Heart left ventricle (tissue), 11 donors: Measurements from ENCODE around the gene PRKAB2. TPM values are rescaled to one million over a fixed set of nuclear protein-coding genes. Genes with fewer than 3 reads are reported as not detected.

Source experiments
- polyA plus RNA-seq, 2 donors: library from polyadenylated mRNA; stranded (reverse); fragments of 200-250 nt; gene quantifications; one replicate each; pipeline ENCODE4 v1.2.3, GENCODE V29; 2013
- total RNA-seq, 9 donors: library from RNA; depleted of rRNA in 2 of 9; stranded (reverse); fragments of >200 nt in 2 of 9; fragmentation: NEBNext Ultra II Directional in 3 of 9; extraction: Animal tissue kit (Norgen Biotek cat#: 25700) in 3 of 9; gene quantifications; one replicate each; pipeline versions ENCODE4 v1.1.0 to v1.2.4, GENCODE V29; 2016 to 2023
- donor health status: ischemic (EF 13 %, LVEDD 7.1; RV severe dilation, severe dysfunction).
- donor health status: healthy with polysubstance abuse.
- donor health status: DM: no; HTN: yes; CAD: no.
- donor health status: DM: no; HTN: no; CAD: no.
- donor health status: ischemic (EF 25% LVEDD 5.7; RV mildly dilated, moderate dysfunction).
- donor health status: healthy.
- donor health status: DM: yes; HTN: yes; CAD: no.
- donor health status: PGD.
- donor health status: nonischemic (EF 23%, LVEDD 6.1; RV moderate dilation, normal function).

The PRKAB2 gene
- total and polyA plus RNA-seq, 11 donors: 6.7 to 43.2 (median 27.5) TPM

Other genes with a start within 250 kb of the PRKAB2 start
- gene NBPF12, start 234.1 kb downstream of the PRKAB2 start, total RNA-seq: 1 to 10 TPM; 2.2 to 6.6 (median 3.7) TPM
- gene NBPF12, start 234.1 kb downstream of the PRKAB2 start, polyA plus RNA-seq: 1 to 10 TPM; 2.4 to 2.9 TPM
- 10 to 100 TPM in 1 of 9 donors, 1 to 10 TPM in 4, under 1 TPM in 4; 0.74 to 17.0 (median 1.2) TPM for gene FMO5, start 52.9 kb upstream of the PRKAB2 start, total RNA-seq
- 1 to 10 TPM in 1 of 2 donors, under 1 TPM in 1; 0.71 to 1.3 TPM for gene FMO5, start 52.9 kb upstream of the PRKAB2 start, polyA plus RNA-seq
- 10 to 100 TPM in 3 of 9 donors, 1 to 10 TPM in 6; 6.0 to 17.7 (median 8.2) TPM for gene CHD1L, start 70.2 kb upstream of the PRKAB2 start, total RNA-seq
- 1 to 10 TPM; 5.8 to 6.9 TPM for gene CHD1L, start 70.2 kb upstream of the PRKAB2 start, polyA plus RNA-seq